T-helper 9 cell (primary cell): Measurements from ENCODE around the gene PCDHA9.
"Not testable (repeated sequence)": the region's sequence is repeated elsewhere in the genome, so short reads cannot be mapped to it uniquely, and the experiment has no call there.

Experiments
- DNase-seq: peaks from one replicate; pipeline ENCODE4 v3.0.0-alpha.2; 2020
- total RNA-seq, 2 donors: gene quantifications; one replicate each; lab custom pipeline; 2026; lab: John Stamatoyannopoulos, UW

PCDHA9 gene
- 0 reads per million in 2 donors for total RNA-seq

DNA sequence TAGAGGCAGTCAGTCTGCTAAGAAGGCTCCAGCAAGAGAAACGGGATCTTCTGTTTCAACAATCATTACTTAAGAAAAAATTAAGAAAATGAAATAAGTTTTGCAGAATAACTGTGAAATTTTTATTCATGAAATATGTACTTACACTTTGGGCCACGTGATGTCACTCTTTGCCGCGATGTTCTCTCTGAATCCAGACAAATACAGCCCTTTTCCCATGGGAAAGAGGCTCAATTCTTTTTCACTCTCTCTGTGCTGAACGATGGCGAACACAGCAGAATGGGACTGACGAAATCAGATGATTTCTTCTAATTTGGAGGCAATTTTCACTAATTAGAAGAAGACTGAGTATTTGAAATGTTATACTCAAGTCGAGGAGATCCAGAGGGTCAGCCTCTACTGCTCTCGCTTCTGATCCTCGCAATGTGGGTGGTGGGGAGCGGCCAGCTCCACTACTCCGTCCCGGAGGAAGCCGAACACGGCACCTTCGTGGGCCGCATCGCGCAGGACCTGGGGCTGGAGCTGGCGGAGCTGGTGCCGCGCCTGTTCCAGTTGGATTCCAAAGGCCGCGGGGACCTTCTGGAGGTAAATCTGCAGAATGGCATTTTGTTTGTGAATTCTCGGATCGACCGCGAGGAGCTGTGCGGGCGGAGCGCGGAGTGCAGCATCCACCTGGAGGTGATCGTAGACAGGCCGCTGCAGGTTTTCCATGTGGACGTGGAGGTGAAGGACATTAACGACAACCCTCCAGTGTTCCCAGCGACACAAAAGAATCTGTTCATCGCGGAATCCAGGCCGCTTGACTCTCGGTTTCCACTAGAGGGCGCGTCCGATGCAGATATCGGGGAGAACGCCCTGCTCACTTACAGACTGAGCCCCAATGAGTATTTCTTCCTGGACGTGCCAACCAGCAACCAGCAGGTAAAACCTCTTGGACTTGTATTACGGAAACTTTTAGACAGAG lies at the start of gene PCDHA9:
Gene PCDHA9, plus strand, starts transcription at position 244 of the 964 bp plus-strand sequence. Its CDS starts 114 bp downstream, at position 358.
- not testable (repeated sequence) for DNase-seq

- DNase-seq: no peak
Observed at GRCh38 chr5:140800816-140801493, 47.2 kb upstream of the PCDHA9 start, which contains the start of gene PCDHA3. PCDHA3 (plus strand) TSS chr5:140801057.

DNA sequence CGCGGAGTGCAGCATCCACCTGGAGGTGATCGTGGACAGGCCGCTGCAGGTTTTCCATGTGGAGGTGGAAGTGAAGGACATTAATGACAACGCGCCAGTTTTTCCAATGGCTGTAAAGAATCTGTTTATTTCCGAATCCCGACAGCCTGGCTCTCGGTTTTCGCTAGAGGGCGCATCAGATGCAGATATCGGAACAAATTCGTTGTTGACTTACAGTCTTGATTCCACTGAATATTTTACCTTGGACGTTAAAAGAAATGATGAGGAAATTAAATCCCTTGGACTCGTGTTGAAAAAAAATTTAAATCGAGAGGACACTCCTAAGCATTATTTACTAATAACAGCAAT lies 46.7 kb upstream of the PCDHA9 start:
- no peak for DNase-seq

GRCh38 chr5:140802381-140802780 lies 45.8 kb upstream of the PCDHA9 start:
- not testable (repeated sequence) for DNase-seq

GRCh38 chr5:140802781-140803271 lies 45.4 kb upstream of the PCDHA9 start:
- DNase-seq: no peak

DNA sequence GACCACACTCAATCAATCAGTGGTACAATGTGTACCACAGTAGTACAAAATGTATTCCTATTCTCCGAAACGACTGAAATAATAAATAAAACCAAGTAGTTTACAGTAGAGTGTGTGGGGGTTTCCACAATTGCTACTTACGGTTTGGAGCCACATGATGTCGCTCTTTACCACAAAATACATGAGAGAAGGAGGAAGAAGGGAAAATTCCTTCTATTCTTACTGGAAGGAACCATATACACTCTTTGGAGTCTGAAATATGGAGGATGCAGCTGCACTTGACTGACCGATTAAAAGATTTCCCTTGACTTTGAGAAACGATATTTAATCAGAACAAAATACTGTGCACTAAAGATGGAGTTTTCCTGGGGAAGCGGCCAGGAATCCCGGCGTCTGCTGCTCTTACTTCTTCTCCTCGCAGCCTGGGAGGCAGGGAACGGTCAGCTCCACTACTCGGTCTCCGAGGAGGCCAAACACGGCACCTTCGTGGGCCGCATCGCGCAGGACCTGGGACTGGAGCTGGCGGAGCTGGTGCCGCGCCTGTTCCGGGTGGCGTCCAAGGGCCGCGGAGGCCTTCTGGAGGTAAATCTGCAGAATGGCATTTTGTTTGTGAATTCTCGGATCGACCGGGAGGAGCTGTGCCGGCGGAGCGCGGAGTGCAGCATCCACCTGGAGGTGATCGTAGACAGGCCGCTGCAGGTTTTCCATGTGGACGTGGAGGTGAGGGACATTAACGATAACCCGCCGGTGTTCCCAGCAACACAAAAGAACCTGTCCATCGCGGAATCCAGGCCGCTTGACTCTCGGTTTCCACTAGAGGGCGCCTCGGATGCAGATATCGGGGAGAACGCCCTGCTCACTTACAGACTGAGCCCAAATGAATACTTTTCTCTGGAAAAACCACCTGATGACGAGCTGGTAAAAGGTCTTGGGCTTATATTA lies 41.1 kb upstream of the PCDHA9 start, which contains the start of gene PCDHA4:
Gene PCDHA4, plus strand, starts transcription at position 235 of the 942 bp plus-strand sequence.
- no peak for DNase-seq

GRCh38 chr5:140808241-140808888 lies 39.8 kb upstream of the PCDHA9 start:
- DNase-seq: not testable (repeated sequence)

- DNase-seq: no peak
Observed at GRCh38 chr5:140808889-140809291, 39.3 kb upstream of the PCDHA9 start.

- no peak for DNase-seq
Observed at GRCh38 chr5:140821375-140822280, 26.6 kb upstream of the PCDHA9 start, which contains the start of gene PCDHA5. PCDHA5 (plus strand) TSS chr5:140821613.

DNA sequence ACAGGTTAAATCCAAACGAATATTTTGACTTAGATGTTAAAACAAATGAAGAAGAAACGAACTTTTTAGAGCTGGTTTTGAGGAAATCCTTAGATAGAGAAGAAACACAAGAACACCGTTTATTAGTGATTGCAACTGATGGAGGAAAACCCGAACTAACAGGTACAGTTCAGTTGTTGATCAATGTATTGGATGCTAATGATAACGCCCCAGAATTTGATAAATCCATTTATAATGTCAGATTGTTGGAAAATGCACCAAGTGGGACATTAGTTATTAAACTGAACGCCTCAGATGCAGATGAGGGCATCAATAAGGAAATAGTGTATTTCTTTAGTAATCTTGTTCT lies 25.9 kb upstream of the PCDHA9 start:
- no peak for DNase-seq

DNA sequence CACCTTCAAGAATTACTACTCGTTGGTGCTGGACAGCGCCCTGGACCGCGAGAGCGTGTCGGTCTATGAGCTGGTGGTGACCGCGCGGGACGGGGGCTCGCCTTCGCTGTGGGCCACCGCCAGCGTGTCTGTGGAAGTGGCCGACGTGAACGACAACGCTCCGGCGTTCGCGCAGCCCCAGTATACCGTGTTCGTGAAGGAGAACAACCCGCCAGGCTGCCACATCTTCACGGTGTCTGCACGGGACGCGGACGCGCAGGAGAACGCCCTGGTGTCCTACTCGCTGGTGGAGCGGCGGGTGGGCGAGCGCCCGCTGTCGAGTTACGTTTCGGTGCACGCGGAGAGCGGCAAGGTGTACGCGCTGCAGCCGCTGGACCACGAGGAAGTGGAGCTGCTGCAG lies 25.2 kb upstream of the PCDHA9 start:
- not testable (repeated sequence) for DNase-seq

GRCh38 chr5:140823475-140823874 lies 24.7 kb upstream of the PCDHA9 start:
- DNase-seq: no peak

DNA sequence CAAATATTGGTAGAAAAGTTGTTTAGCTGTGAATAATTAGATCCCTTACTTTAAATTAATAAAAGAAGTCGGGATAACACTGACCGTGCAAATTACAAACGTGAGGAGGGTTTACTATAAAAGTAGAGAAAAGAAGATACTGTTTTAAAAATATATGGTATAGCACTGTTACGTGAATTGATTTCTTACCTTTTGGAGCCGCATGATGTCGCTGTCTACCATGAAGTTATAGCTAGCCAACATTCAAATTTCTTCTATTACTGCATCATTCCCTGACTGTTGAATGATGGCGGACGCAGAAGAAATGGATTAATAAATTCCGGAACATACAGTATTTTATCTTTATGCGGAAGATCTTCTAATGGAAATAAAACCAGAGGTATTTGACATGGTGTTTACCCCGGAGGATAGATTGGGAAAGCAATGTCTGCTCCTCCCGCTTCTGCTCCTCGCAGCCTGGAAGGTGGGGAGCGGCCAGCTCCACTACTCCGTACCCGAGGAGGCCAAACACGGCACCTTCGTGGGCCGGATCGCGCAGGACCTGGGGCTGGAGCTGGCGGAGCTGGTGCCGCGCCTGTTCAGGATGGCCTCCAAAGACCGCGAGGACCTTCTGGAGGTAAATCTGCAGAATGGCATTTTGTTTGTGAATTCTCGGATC lies 20.3 kb upstream of the PCDHA9 start, which contains the start of gene PCDHA6:
Gene PCDHA6, plus strand, starts transcription at position 257 of the 658 bp plus-strand sequence. Its CDS starts 132 bp downstream, at position 389.
- DNase-seq: no peak

GRCh38 chr5:140828362-140828737 lies 19.8 kb upstream of the PCDHA9 start:
- no peak for DNase-seq

DNA sequence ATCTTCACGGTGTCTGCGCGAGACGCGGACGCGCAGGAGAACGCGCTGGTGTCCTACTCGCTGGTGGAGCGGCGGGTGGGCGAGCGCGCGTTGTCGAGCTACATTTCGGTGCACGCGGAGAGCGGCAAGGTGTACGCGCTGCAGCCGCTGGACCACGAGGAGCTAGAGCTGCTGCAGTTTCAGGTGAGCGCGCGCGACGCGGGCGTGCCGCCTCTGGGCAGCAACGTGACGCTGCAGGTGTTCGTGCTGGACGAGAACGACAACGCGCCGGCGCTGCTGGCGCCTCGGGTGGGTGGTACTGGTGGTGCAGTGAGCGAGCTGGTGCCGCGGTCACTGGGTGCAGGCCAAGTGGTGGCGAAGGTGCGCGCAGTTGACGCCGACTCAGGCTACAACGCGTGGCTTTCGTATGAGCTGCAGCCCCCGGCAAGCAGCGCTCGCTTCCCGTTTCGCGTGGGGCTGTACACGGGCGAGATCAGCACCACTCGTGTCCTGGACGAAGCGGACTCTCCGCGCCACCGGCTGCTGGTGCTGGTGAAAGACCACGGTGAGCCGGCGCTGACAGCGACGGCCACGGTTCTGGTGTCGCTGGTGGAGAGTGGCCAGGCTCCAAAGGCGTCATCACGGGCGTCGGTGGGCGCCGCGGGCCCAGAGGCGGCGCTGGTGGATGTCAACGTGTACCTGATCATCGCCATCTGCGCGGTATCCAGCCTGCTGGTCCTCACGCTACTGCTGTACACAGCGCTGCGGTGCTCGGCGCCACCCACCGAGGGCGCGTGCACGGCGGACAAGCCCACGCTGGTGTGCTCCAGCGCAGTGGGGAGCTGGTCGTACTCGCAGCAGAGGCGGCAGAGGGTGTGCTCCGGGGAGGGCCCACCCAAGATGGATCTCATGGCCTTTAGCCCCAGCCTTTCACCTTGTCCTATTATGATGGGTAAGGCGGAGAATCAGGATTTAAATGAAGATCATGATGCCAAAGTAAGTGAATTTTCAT lies 18.4 kb upstream of the PCDHA9 start:
- DNase-seq: not testable (repeated sequence)

DNA sequence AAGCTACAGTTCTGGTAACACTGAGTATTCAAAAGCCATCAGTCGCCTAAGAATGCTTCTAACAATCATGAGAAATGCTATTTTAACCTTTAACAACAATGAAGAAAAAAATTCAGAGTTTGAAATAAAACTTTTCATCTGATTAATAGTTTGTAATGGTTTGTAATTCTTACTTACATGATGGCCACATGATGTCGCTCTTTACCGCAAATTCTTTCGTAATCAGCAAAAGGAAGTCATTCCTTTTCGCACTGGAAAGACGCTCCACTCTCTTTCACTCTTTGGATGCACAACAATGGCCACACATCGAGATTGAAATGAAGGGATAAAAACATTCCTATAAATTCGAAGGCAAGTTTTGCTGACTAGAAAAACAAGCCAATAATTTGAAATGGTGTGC lies 14.2 kb upstream of the PCDHA9 start, which contains the start of gene PCDHA7:
Gene PCDHA7, plus strand, starts transcription at position 277 of the 400 bp plus-strand sequence. Its CDS starts 115 bp downstream, at position 392.
- DNase-seq: no peak

DNA sequence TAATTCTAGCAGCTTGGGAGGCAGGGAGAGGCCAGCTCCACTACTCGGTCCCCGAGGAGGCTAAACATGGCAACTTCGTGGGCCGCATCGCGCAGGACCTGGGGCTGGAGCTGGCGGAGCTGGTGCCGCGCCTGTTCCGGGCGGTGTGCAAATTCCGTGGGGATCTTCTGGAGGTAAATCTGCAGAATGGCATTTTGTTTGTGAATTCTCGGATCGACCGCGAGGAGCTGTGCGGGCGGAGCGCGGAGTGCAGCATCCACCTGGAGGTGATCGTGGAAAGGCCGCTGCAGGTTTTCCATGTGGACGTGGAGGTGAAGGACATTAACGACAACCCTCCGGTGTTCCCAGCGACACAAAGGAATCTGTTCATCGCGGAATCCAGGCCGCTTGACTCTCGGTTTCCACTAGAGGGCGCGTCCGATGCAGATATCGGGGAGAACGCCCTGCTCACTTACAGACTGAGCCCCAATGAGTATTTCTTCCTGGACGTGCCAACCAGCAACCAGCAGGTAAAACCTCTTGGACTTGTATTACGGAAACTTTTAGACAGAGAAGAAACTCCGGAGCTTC lies 13.7 kb upstream of the PCDHA9 start:
- DNase-seq: not testable (repeated sequence)
